GM18520 (cell line): Measurements from ENCODE around the gene UNK.

Experiments
- ATAC-seq: cut with Tn5 transposase; IDR thresholded peaks from one replicate; pipeline ENCODE4 v1.9.1; 2021; ENCODE audit not compliant: unreplicated experiment

Gene UNK

GRCh38 chr17:75784473-75785015, at the start of gene UNK:
UNK (plus strand) TSS chr17:75784806; CDS start chr17:75784881, 75 bp downstream.
- peak; percentile 37 for ATAC-seq

DNA sequence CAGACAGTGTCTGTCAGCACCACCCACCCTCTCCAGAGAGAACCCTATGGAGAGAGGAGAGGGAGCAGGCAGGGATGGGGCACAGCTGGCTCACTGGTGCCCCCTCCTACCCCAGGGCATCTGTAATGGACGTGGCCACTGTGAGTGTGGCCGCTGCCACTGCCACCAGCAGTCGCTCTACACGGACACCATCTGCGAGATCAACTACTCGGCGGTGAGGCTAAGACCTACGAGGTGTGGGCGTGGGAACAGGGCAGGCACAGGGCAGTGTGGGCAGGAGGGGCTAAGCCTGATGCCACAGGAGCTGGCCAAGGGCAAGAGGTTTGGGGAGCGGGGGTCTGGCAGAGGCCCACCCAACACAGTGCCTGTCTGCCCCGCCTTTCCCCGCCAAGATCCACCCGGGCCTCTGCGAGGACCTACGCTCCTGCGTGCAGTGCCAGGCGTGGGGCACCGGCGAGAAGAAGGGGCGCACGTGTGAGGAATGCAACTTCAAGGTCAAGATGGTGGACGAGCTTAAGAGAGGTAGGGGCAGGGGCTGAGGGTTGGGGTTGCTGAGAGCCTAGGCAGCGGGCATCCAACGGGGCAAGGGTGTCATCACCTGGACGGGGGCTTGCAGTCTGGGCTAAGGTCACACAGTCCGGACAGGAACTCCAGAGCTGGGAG, 48.3 kb upstream of the UNK start:
- no peak for ATAC-seq

GRCh38 chr17:75737133-75737962, 47.3 kb upstream of the UNK start:
- ATAC-seq, result no peak

- no peak for ATAC-seq
Observed at GRCh38 chr17:75738218-75738802, 46.3 kb upstream of the UNK start.

- no peak for ATAC-seq
Observed at GRCh38 chr17:75739174-75739573, 45.4 kb upstream of the UNK start.

DNA sequence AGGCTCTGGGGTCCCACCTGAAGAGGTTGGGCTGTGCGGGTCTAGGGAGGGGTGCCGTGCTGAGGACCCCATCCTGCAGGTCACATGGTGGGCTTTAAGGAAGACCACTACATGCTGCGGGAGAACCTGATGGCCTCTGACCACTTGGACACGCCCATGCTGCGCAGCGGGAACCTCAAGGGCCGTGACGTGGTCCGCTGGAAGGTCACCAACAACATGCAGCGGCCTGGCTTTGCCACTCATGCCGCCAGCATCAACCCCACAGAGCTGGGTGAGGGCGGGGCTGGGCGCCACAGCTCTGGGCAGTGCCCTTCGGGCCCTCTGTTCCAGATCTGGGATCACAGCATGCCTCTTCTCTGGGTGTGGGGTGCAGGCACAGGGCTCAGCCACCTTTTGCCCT, 44.8 kb upstream of the UNK start:
- ATAC-seq, result no peak

DNA sequence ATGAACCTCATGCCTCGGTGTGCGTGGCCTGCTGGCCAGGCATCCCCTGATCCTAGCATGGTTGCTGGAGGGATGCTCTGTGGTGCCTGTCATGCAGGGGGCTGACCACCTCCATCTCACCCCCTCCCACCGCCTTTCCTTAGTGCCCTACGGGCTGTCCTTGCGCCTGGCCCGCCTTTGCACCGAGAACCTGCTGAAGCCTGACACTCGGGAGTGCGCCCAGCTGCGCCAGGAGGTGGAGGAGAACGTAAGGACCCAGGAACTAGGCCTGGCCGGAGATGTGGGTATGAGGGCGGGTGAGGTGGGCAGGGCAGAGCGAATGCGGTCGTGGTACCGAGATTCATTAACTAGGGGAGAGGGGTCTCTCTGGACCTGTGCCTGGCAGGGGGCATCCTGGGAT, 44.4 kb upstream of the UNK start:
- ATAC-seq, result no peak

GRCh38 chr17:75740631-75741077, 44.0 kb upstream of the UNK start:
- ATAC-seq, result no peak

GRCh38 chr17:75742337-75742736, 42.3 kb upstream of the UNK start:
- no peak for ATAC-seq

GRCh38 chr17:75743625-75744206, 40.9 kb upstream of the UNK start:
- no peak for ATAC-seq

DNA sequence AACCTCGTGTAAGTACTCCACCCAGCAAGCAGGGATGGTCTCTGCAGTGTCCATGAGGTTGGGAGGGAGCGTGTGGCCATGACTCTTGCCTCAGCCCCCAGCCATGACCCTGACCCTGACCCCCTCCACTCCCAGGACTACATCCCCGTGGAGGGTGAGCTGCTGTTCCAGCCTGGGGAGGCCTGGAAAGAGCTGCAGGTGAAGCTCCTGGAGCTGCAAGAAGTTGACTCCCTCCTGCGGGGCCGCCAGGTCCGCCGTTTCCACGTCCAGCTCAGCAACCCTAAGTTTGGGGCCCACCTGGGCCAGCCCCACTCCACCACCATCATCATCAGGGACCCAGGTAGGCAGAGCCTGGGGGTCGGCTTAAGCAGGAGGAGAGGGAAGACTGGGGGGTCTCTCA, 35.9 kb upstream of the UNK start:
- no peak for ATAC-seq

GRCh38 chr17:75749545-75750389, 34.8 kb upstream of the UNK start:
- ATAC-seq, result no peak

- ATAC-seq, result no peak
Observed at GRCh38 chr17:75750661-75751423, 33.8 kb upstream of the UNK start.

DNA sequence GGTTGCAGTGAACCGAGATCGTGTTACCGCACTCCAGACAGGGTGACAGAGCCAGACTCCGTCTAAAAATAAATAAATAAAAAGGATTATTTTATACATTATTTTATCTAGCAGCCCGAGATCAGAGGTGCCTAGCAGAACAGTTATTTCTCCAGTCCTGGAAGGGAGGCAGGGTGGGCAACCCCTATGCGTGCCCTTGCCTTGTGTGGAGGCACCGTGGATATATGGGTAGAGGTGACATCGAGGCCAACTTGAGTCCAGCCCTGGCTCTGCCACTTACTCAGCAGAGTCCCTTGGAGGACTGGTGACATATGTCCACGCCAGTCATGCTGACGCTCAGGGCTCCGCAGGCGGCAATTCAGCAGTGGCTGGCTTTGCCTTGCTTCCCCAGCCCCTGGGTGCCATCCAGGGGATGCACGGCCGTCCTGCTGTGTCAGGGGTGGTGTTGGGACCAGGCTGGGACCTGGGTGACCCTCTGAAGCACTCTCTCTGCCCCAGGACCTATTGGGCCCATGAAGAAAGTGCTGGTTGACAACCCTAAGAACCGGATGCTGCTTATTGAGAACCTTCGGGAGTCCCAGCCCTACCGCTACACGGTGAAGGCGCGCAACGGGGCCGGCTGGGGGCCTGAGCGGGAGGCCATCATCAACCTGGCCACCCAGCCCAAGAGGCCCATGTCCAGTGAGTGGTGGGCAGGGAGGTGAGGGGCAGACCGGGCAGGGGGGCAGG, 32.8 kb upstream of the UNK start:
- no peak for ATAC-seq

DNA sequence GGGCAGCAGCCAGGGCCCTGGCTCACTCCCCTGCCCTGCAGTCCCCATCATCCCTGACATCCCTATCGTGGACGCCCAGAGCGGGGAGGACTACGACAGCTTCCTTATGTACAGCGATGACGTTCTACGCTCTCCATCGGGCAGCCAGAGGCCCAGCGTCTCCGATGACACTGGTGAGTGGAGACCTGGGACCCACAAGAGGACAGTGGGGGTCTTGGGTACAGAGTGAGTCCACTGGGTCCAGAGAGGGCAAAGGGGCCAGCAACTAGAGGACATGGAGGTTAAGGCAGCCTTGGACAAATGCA, 32.2 kb upstream of the UNK start:
- no peak for ATAC-seq

DNA sequence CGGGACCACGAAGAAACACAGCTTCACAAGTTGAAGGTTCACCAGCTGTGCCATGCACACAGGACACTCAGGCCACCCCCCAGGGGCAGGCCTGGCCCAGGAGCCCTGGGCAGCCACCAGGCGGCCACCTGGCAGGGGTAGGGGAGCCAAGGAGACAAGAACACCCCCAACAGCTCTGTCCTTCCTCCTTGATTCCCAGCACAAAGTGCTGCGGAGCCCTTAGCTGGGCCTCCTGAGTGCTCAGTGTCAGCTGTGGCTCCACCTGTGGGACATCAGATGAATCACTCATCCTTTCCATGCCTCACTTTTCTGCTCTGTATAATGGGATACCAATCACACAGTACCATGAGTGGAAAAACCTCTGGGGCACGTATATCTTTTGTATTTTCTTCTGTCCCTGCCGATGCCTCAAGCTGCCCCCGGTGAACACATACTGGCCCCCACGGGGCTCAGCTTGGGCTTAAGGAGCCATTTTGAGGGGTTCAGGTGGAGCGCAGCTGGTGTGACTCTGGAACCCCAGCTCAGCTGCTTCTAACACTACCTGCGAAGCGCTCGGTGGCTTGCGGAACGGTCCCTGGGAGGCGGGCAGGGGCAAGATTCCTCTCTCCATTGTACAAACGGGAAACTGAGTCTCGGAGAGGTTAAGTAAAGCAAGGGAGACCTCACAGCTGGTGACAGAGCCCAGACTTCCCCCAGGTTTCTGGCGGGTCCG, 31.6 kb upstream of the UNK start:
- ATAC-seq, result no peak

DNA sequence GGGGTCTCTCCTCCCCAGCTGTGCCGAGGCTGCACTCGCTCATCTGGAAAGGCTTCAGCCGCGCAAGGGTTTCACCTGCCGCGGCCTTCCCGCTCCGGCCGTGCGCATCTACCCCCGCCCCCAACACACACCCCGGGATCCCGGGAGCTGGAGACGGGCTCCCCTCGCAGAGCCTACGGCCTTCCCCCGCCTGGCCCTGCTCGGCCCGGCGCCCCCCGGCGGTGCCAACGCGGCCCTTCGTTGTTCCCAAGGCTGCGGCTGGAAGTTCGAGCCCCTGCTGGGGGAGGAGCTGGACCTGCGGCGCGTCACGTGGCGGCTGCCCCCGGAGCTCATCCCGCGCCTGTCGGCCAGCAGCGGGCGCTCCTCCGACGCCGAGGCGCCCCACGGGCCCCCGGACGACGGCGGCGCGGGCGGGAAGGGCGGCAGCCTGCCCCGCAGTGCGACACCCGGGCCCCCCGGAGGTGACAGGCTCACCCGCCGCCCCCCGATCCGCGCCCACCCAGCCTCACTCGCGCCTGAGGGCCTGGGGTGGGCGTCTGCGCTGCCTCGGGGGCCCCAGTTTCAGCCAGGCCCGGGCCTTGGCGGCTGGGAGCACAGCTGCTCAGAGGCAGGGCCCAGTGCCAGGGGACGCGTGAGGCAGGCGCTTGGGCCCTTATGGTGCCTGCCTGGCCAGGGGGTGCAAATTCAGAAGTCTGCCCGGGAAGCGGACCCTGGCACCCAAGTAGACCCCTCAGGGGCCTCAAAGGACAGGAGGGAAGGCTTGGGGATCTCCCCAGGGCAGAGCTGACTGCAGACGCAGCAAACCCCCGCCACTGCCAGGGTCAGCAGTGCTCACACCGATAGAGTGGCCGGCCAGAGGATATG, 30.9 kb upstream of the UNK start:
- peak; percentile 36 for ATAC-seq
